Neural cell (in vitro differentiated cells): ENCODE data around the gene POLE3. TPM values are rescaled to one million over a fixed set of nuclear protein-coding genes. Genes with fewer than 3 reads are reported as not detected.

Source experiments
- H2AFZ ChIP-seq: fragments of 200-600, 300-800 bp; sonication (generic), shearing (Covaris generic); 2 replicates; pipeline ENCODE4 v1.6.0; 2014; ENCODE audit warnings: low read depth, mild to moderate bottlenecking, antibody characterized with exemption, low read length, moderate library complexity
- H3F3A ChIP-seq: fragments of 200-600 bp; shearing (Covaris generic); 2 replicates; pipeline ENCODE4 v1.6.1; 2016; ENCODE audit warnings: mild to moderate bottlenecking, moderate library complexity, mixed read lengths, antibody characterized with exemption, low read length; ENCODE audit not compliant: insufficient read depth, poor library complexity, severe bottlenecking
- H3K27ac ChIP-seq: fragments of 200-600, 300-800 bp; sonication (generic), shearing (Covaris generic); 2 replicates; pipeline ENCODE4 v1.5.1; 2014; ENCODE audit warnings: mild to moderate bottlenecking, low read length, moderate library complexity
- H3K27me3 ChIP-seq: fragments of 300-800, 200-600 bp; sonication (generic), shearing (Covaris generic); 2 replicates; pipeline ENCODE4 v1.6.0; 2014; ENCODE audit warnings: mild to moderate bottlenecking, low read depth, low read length, moderate library complexity; ENCODE audit not compliant: insufficient read depth
- H3K36me3 ChIP-seq: fragments of 300-800, 200-600 bp; sonication (generic), shearing (Covaris generic); 2 replicates; pipeline ENCODE4 v1.5.1; 2014; ENCODE audit warnings: mild to moderate bottlenecking, antibody characterized with exemption, low read length, moderate library complexity; ENCODE audit not compliant: insufficient read depth
- H3K4me2 ChIP-seq: fragments of 300-800, 200-600 bp; sonication (generic), shearing (Covaris generic); 2 replicates; pipeline ENCODE4 v1.6.0; 2014; ENCODE audit warnings: mild to moderate bottlenecking, low read length
- H3K4me3 ChIP-seq: fragments of 300-800, 200-600 bp; sonication (generic), shearing (Covaris generic); 2 replicates; pipeline ENCODE4 v1.5.1; 2014; ENCODE audit warnings: mild to moderate bottlenecking, low read length, moderate library complexity
- H3K79me2 ChIP-seq: fragments of 200-600 bp; shearing (Covaris generic); replicated peaks from 2 replicates; pipeline ENCODE4 v1.6.0; 2014; ENCODE audit warnings: mild to moderate bottlenecking, low read length, moderate library complexity; ENCODE audit not compliant: insufficient read depth
- H3K9ac ChIP-seq: fragments of 300-800, 200-600 bp; sonication (generic), shearing (Covaris generic); 2 replicates; pipeline ENCODE4 v1.6.1; 2016; ENCODE audit warnings: mild to moderate bottlenecking, low read length, mixed read lengths
- H3K9me2 ChIP-seq: fragments of 200-600 bp; shearing (Covaris generic); 2 replicates; pipeline ENCODE4 v1.6.1; 2016; ENCODE audit warnings: mild to moderate bottlenecking, low read length, mixed read lengths; ENCODE audit not compliant: insufficient read depth
- H3K9me3 ChIP-seq: fragments of 200-600, 300-800 bp; sonication (generic), shearing (Covaris generic); 2 replicates; pipeline ENCODE4 v1.6.1; 2016; ENCODE audit warnings: mild to moderate bottlenecking, mixed run types, low read length, moderate library complexity, mixed read lengths
- H4K20me1 ChIP-seq: fragments of 200-600 bp; shearing (Covaris generic); 2 replicates; pipeline ENCODE4 v1.6.1; 2016; ENCODE audit warnings: mild to moderate bottlenecking, mixed run types; ENCODE audit not compliant: insufficient read depth
- CTCF ChIP-seq: fragments of 450-650 bp; IDR thresholded peaks from 2 replicates; pipeline ENCODE4 v1.5.1; 2014; ENCODE audit warnings: antibody characterized with exemption, mild to moderate bottlenecking, moderate library complexity; ENCODE audit not compliant: poor library complexity, severe bottlenecking
- EP300 ChIP-seq: fragments of 450-650 bp; conservative IDR thresholded peaks from 2 replicates; pipeline ENCODE4 v1.6.1; 2014; ENCODE audit warnings: antibody characterized with exemption, mild to moderate bottlenecking, moderate library complexity; ENCODE audit not compliant: poor library complexity, severe bottlenecking
- EZH2 ChIP-seq: fragments of 200-600, 300-800 bp; shearing (Covaris generic), sonication (generic); IDR thresholded peaks from 2 replicates; pipeline ENCODE4 v1.6.1; 2014; ENCODE audit warnings: antibody characterized with exemption, low read length, borderline replicate concordance, mild to moderate bottlenecking; ENCODE audit not compliant: insufficient read depth, poor library complexity, severe bottlenecking
- MXI1 ChIP-seq: fragments of 450-650 bp; conservative IDR thresholded peaks from 2 replicates; pipeline ENCODE4 v1.6.1; 2014; ENCODE audit warnings: antibody characterized with exemption, mild to moderate bottlenecking; ENCODE audit not compliant: poor library complexity, severe bottlenecking
- POLR2AphosphoS5 ChIP-seq: IDR thresholded peaks from 2 replicates; pipeline ENCODE4 v1.6.1; 2012
- RAD21 ChIP-seq: fragments of 450-650 bp; conservative IDR thresholded peaks from 2 replicates; pipeline ENCODE4 v1.6.1; 2014; ENCODE audit warnings: antibody characterized with exemption, mild to moderate bottlenecking, moderate library complexity
- REST ChIP-seq: IDR thresholded peaks from 2 replicates; pipeline ENCODE4 v1.6.1; 2012; ENCODE audit warnings: borderline replicate concordance
- SMC3 ChIP-seq: fragments of 450-650 bp; conservative IDR thresholded peaks from 2 replicates; pipeline ENCODE4 v1.6.1; 2014; ENCODE audit warnings: antibody characterized with exemption, mild to moderate bottlenecking, moderate library complexity; ENCODE audit not compliant: poor library complexity
- TAF1 ChIP-seq: IDR thresholded peaks from 2 replicates; pipeline ENCODE4 v1.6.1; 2012; ENCODE audit warnings: low read depth
- polyA plus RNA-seq: library from polyadenylated mRNA; depleted of rRNA; stranded (reverse); fragments of >200 nt; gene quantifications from 2 replicates; pipeline ENCODE4 v1.2.3, GENCODE V29; 2014

The POLE3 gene
- polyA plus RNA-seq, 1 donor from 2014 or later, result 99.8 TPM

GRCh38 chr9:113393281-113393680 is 17.2 kb downstream of the POLE3 start:
- Histone ChIP-seq H3K79me2 (peaks cover 4% of the 10 kb centered on the region), H4K20me1 (no peaks in the 10 kb centered on the region), H3K27me3 (no peaks in the 10 kb centered on the region), H3F3A (no peaks in the 10 kb centered on the region), H3K36me3 (no peaks in the 10 kb centered on the region), H3K9me3 (no peaks in the 10 kb centered on the region), H3K4me3 (no peak overlapping the region), H3K4me2 (no peak overlapping the region), H3K9ac (no peak overlapping the region), H3K9me2 (no peaks in the 10 kb centered on the region), H3K27ac (no peak overlapping the region), H2AFZ (no peak overlapping the region)
- TF ChIP-seq EZH2 (no peak), TAF1 (no peak), MXI1 (no peak)

- Histone ChIP-seq H3K4me2 (no peak overlapping the region), H3K9me3 (no peaks in the 10 kb centered on the region), H2AFZ (no peak overlapping the region), H3K79me2 (no peaks in the 10 kb centered on the region), H3K4me3 (no peak overlapping the region), H3K36me3 (no peaks in the 10 kb centered on the region), H3K9me2 (no peaks in the 10 kb centered on the region), H3K27me3 (no peaks in the 10 kb centered on the region), H3F3A (no peaks in the 10 kb centered on the region), H3K9ac (no peak overlapping the region), H4K20me1 (no peaks in the 10 kb centered on the region), H3K27ac (no peak overlapping the region)
- TF ChIP-seq EZH2, result no peak
- no peak for TF ChIP-seq POLR2AphosphoS5
- no peak for TF ChIP-seq REST
- TF ChIP-seq MXI1, result no peak
- no peak for TF ChIP-seq CTCF
- TF ChIP-seq TAF1, result no peak
- TF ChIP-seq RAD21, result no peak
- TF ChIP-seq EP300, result no peak
- TF ChIP-seq SMC3, result no peak
These were observed 18.6 kb downstream of the POLE3 start for GRCh38 chr9:113391917-113392316.

GRCh38 chr9:113390192-113390960 is 20.1 kb downstream of the POLE3 start:
- Histone ChIP-seq H3K4me2 (no peak overlapping the region), H3K9me2 (no peaks in the 10 kb centered on the region), H3K36me3 (no peaks in the 10 kb centered on the region), H3K27me3 (no peaks in the 10 kb centered on the region), H3K9me3 (no peaks in the 10 kb centered on the region), H3K9ac (no peak overlapping the region), H4K20me1 (no peaks in the 10 kb centered on the region), H3K4me3 (no peak overlapping the region), H2AFZ (no peak overlapping the region), H3F3A (no peaks in the 10 kb centered on the region), H3K79me2 (no peaks in the 10 kb centered on the region), H3K27ac (no peak overlapping the region)
- no peak for TF ChIP-seq RAD21
- TF ChIP-seq TAF1, result no peak
- no peak for TF ChIP-seq CTCF
- TF ChIP-seq POLR2AphosphoS5, result no peak
- TF ChIP-seq EZH2, result no peak
- no peak for TF ChIP-seq SMC3
- no peak for TF ChIP-seq MXI1
- TF ChIP-seq REST, result no peak
